Gastroesophageal sphincter (tissue), 4 donors: Measurements from ENCODE around the gene FBXO5. TPM values are rescaled to one million over a fixed set of nuclear protein-coding genes. Genes with fewer than 3 reads are reported as not detected.

Source experiments
- ATAC-seq: fragments of 150-250 bp; one replicate; pipeline ENCODE4 v1.9.1; 2016; ENCODE audit warnings: mild to moderate bottlenecking, moderate library complexity
- H3K27ac ChIP-seq, 4 donors: fragments of 200-600 bp; sonication (generic) in 3 of 4; 1 replicate in 3 of 4; 2 replicates in 1 of 4; pipeline ENCODE4 v1.5.1; 2016 to 2019
- H3K27me3 ChIP-seq: fragments of 200-600 bp; sonication (generic); one replicate; pipeline ENCODE4 v1.5.1; 2019
- H3K36me3 ChIP-seq, 2 donors: fragments of 200-600 bp; sonication (generic); one replicate each; pipeline ENCODE4 v1.5.1; 2019; ENCODE audit warnings: control low read depth in 1 of 2
- H3K4me1 ChIP-seq, 3 donors: fragments of 200-600 bp; sonication (generic); 1 replicate in 2 of 3; 2 replicates in 1 of 3; pipeline ENCODE4 v1.5.1; 2016 to 2019; ENCODE audit warnings: control low read depth in 2 of 3
- H3K4me3 ChIP-seq, 2 donors: fragments of 200-600 bp; sonication (generic); one replicate each; pipeline ENCODE4 v1.5.1; 2019; ENCODE audit warnings: mild to moderate bottlenecking in 1 of 2, moderate library complexity in 1 of 2
- H3K9me3 ChIP-seq, 3 donors: fragments of 200-600 bp; sonication (generic); one replicate each; pipeline ENCODE4 v1.5.1; 2017 to 2019; ENCODE audit warnings: control low read depth in 2 of 3
- CTCF ChIP-seq, 4 experiments: fragments of 200-600 bp in 2 of 4; fragments of 450-650 bp in 2 of 4; sonication (generic) in 1 of 4; IDR thresholded peaks; one replicate each; pipeline ENCODE4 v1.5.1; 2017 to 2019; ENCODE audit warnings: antibody characterized with exemption in 4 of 4, mild to moderate bottlenecking in 2 of 4, moderate library complexity in 2 of 4
- EP300 ChIP-seq: sonication (generic); formaldehyde crosslinking; IDR thresholded peaks from one replicate; pipeline ENCODE4 v1.6.1; 2017; ENCODE audit warnings: antibody characterized with exemption, mild to moderate bottlenecking
- POLR2A ChIP-seq, 2 donors: fragments of 450-650 bp; IDR thresholded peaks; one replicate each; pipeline ENCODE4 v1.6.1; 2017; ENCODE audit warnings: antibody characterized with exemption in 2 of 2, mild to moderate bottlenecking in 2 of 2, moderate library complexity in 1 of 2
- POLR2AphosphoS5 ChIP-seq: sonication (generic); formaldehyde crosslinking; IDR thresholded peaks from one replicate; pipeline ENCODE4 v1.6.1; 2017; ENCODE audit warnings: antibody characterized with exemption
- WGBS, 2 donors: methylation state at CpG; one replicate each; pipeline ENCODE4 v1.1.5; 2018; ENCODE audit warnings: low coverage in 1 of 2; 5-methylcytosine and 5-hydroxymethylcytosine counted together
- total RNA-seq, 4 donors: library from RNA; depleted of rRNA; stranded (reverse); fragments of >200 nt; gene quantifications; one replicate each; pipeline ENCODE4 v1.1.0, GENCODE V29; 2016

Gene FBXO5
- total RNA-seq: 1 to 10 TPM; 2.2 to 5.9 (median 3.2) TPM

GRCh38 chr6:152982904-152983636 is at the start of gene FBXO5:
FBXO5 (minus strand) TSS chr6:152983041; CDS start chr6:152982959, 82 bp downstream.
- TF ChIP-seq EP300: no peak
- TF ChIP-seq POLR2AphosphoS5: peak; percentile 52
- Histone ChIP-seq H3K9me3 (no peaks in the 10 kb centered on the region), H3K4me1 (peaks cover 5 to 41% (median 14%) of the 10 kb centered on the region in 3 donors), H3K27me3 (no peaks in the 10 kb centered on the region), H3K36me3 (no peaks in the 10 kb centered on the region), H3K27ac (peak within 1 kb of the TSS; percentile 79 to 96 (median 93)), H3K4me3 (peak within 1 kb of the TSS; percentile 75 to 80)
- ATAC-seq: peak; percentile 97
- WGBS, 2 donors: 0 to 2% methylated on average over 7 to 15 of the region's 66 CpGs

- no peak for ATAC-seq
- WGBS, 2 donors: 61 to 64% methylated on average over 9 of the region's 9 CpGs
- Histone ChIP-seq H3K4me1 (no peaks in the 10 kb centered on the region), H3K27ac (no peak overlapping the region), H3K4me3 (no peak overlapping the region), H3K27me3 (no peaks in the 10 kb centered on the region), H3K9me3 (no peaks in the 10 kb centered on the region), H3K36me3 (no peaks in the 10 kb centered on the region)
- TF ChIP-seq CTCF (IDR thresholded peaks at IDR 0.05) (peak; percentile 9 to 45 (median 38)), POLR2AphosphoS5 (no peak), POLR2A (IDR thresholded peaks at IDR 0.05) (no peak)
Measured at GRCh38 chr6:153032255-153032882, 49.5 kb upstream of the FBXO5 start.

GRCh38 chr6:153031335-153031955 is 48.6 kb upstream of the FBXO5 start:
- Histone ChIP-seq H3K27ac (no peak overlapping the region), H3K4me1 (no peaks in the 10 kb centered on the region)
- TF ChIP-seq POLR2A (IDR thresholded peaks at IDR 0.05): no peak
- no peak for TF ChIP-seq CTCF (IDR thresholded peaks at IDR 0.05)
- TF ChIP-seq EP300: no peak
- TF ChIP-seq POLR2AphosphoS5: no peak

GRCh38 chr6:153028963-153029362 is 46.1 kb upstream of the FBXO5 start:
- no peaks in the 10 kb centered on the region for H3K27me3 ChIP-seq
- H3K4me3 ChIP-seq: no peak overlapping the region
- H3K4me1 ChIP-seq: no peaks in the 10 kb centered on the region
- WGBS, 2 donors: 86 to 89% methylated on average over 4 of the region's 4 CpGs
- no peak for ATAC-seq
- TF ChIP-seq EP300: no peak
- TF ChIP-seq POLR2AphosphoS5: no peak
- no peak for TF ChIP-seq POLR2A (IDR thresholded peaks at IDR 0.05)
- TF ChIP-seq CTCF (IDR thresholded peaks at IDR 0.05): no peak
- H3K36me3 ChIP-seq: no peaks in the 10 kb centered on the region
- H3K27ac ChIP-seq: no peak overlapping the region
- H3K9me3 ChIP-seq: no peaks in the 10 kb centered on the region

More at GRCh38 chr6:153031335-153031955, 48.6 kb upstream of the FBXO5 start:
- no peak for ATAC-seq
- 50 to 67% methylated on average over 1 of the region's 1 CpG for WGBS, 2 donors
- H3K4me3 ChIP-seq: no peak overlapping the region
- no peaks in the 10 kb centered on the region for H3K27me3 ChIP-seq
- no peaks in the 10 kb centered on the region for H3K9me3 ChIP-seq
- no peaks in the 10 kb centered on the region for H3K36me3 ChIP-seq

GRCh38 chr6:153028286-153028685 is 45.4 kb upstream of the FBXO5 start:
- ATAC-seq: no peak
- TF ChIP-seq CTCF (IDR thresholded peaks at IDR 0.05) (no peak), EP300 (no peak), POLR2A (IDR thresholded peaks at IDR 0.05) (no peak), POLR2AphosphoS5 (no peak)
- Histone ChIP-seq H3K36me3 (no peaks in the 10 kb centered on the region), H3K9me3 (no peaks in the 10 kb centered on the region), H3K4me3 (no peak overlapping the region), H3K27me3 (no peaks in the 10 kb centered on the region), H3K27ac (no peak overlapping the region), H3K4me1 (no peaks in the 10 kb centered on the region)
- WGBS, 2 donors: 50 to 100% methylated on average over 1 to 2 of the region's 2 CpGs
